ENCODE results near the gene ZNF335.

DNA sequence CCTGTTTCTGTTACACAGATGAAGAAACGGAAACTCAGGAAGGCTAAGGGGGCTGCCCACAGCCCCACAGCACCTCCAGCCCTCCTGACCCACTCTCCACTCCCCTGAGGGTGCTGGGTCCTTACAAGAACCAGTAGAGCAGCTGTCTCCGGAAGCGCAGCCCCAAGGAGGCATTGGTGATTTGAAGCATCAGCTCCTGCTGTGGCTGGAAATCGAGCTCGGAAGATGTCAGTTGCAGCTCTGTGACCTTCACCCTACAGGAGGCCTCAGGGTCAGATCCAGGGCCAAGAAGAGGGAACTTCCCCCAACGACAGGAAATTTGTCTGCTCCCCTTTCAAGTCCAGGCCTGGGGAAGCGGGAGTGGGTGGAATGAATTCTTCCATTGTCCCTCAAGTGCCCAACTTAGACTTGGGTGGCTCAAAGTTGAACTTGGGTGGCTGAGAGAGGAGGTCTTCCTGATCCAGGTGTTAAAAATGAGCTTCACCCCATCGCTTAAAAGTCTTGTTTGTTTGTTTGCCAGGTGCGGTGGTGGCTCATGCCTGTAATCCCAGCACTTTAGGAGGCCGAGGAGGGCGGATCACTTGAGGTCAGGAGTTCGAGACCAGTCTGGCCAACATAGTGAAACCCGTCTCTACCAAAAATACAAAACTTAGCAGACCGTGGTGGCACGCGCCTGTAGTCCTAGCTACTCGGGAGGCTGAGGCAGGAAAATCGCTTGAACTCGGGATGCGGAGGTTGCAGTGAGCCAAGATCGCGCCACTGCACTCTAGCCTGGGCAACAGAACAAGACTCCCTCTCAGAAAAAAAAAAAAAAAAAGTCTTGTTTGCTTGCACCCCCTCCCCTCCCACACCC, 62.0 kb downstream of the ZNF335 start:
- no peak for TF ChIP-seq CTCF (IDR thresholded peaks at IDR 0.05; ENCODE audit: low read depth, low read length)
- TF ChIP-seq, protein P1, sequence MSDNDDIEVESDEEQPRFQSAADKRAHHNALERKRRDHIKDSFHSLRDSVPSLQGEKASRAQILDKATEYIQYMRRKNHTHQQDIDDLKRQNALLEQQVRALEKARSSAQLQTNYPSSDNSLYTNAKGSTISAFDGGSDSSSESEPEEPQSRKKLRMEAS (IDR thresholded peaks at IDR 0.05; ENCODE audit: low read depth, low read length): no peak

All from NB4 (cell line).